ENCODE results near the gene HMGB1.

Gene HMGB1

GRCh38 chr13:30442926-30443325 lies 22.8 kb downstream of the HMGB1 start:
- Histone ChIP-seq H3K36me3 (ENCODE audit: control insufficient read depth, insufficient read depth, low read length) (no peaks in the 10 kb centered on the region), H3K9ac (ENCODE audit: low read length) (no peak overlapping the region), H3K4me3 (ENCODE audit: low read length) (no peak overlapping the region), H3K27me3 (ENCODE audit: control insufficient read depth, insufficient read depth, low read length) (no peaks in the 10 kb centered on the region), H3K4me1 (ENCODE audit: control insufficient read depth, insufficient read depth, low read length) (no peaks in the 10 kb centered on the region), H3K27ac (ENCODE audit: low read depth, low read length) (no peak overlapping the region)

- Histone ChIP-seq H3K9ac (ENCODE audit: low read length) (no peak overlapping the region), H3K4me1 (ENCODE audit: control insufficient read depth, insufficient read depth, low read length) (no peaks in the 10 kb centered on the region), H3K27ac (ENCODE audit: low read depth, low read length) (no peak overlapping the region), H3K27me3 (ENCODE audit: control insufficient read depth, insufficient read depth, low read length) (no peaks in the 10 kb centered on the region), H3K36me3 (ENCODE audit: control insufficient read depth, insufficient read depth, low read length) (no peaks in the 10 kb centered on the region), H3K4me3 (ENCODE audit: low read length) (no peak overlapping the region)
These were observed 24.6 kb downstream of the HMGB1 start for GRCh38 chr13:30440910-30441703.

GRCh38 chr13:30438286-30438685 lies 27.4 kb downstream of the HMGB1 start:
- Histone ChIP-seq H3K36me3 (ENCODE audit: control insufficient read depth, insufficient read depth, low read length) (no peaks in the 10 kb centered on the region), H3K9ac (ENCODE audit: low read length) (no peak overlapping the region), H3K4me3 (ENCODE audit: low read length) (no peak overlapping the region), H3K4me1 (ENCODE audit: control insufficient read depth, insufficient read depth, low read length) (no peaks in the 10 kb centered on the region), H3K27me3 (ENCODE audit: control insufficient read depth, insufficient read depth, low read length) (no peaks in the 10 kb centered on the region), H3K27ac (ENCODE audit: low read depth, low read length) (no peak overlapping the region)

GRCh38 chr13:30437177-30437576 lies 28.6 kb downstream of the HMGB1 start:
- Histone ChIP-seq H3K4me3 (ENCODE audit: low read length) (no peak overlapping the region), H3K36me3 (ENCODE audit: control insufficient read depth, insufficient read depth, low read length) (no peaks in the 10 kb centered on the region), H3K4me1 (ENCODE audit: control insufficient read depth, insufficient read depth, low read length) (no peaks in the 10 kb centered on the region), H3K27me3 (ENCODE audit: control insufficient read depth, insufficient read depth, low read length) (no peaks in the 10 kb centered on the region), H3K27ac (ENCODE audit: low read depth, low read length) (no peak overlapping the region), H3K9ac (ENCODE audit: low read length) (no peak overlapping the region)

GRCh38 chr13:30435911-30436451 lies 29.8 kb downstream of the HMGB1 start:
- H3K4me1 ChIP-seq (ENCODE audit: control insufficient read depth, insufficient read depth, low read length): no peaks in the 10 kb centered on the region
- H3K27ac ChIP-seq (ENCODE audit: low read depth, low read length): no peak overlapping the region
- no peaks in the 10 kb centered on the region for H3K27me3 ChIP-seq (ENCODE audit: control insufficient read depth, insufficient read depth, low read length)
- no peak overlapping the region for H3K4me3 ChIP-seq (ENCODE audit: low read length)
- H3K9ac ChIP-seq (ENCODE audit: low read length): no peak overlapping the region
- no peaks in the 10 kb centered on the region for H3K36me3 ChIP-seq (ENCODE audit: control insufficient read depth, insufficient read depth, low read length)

DNA sequence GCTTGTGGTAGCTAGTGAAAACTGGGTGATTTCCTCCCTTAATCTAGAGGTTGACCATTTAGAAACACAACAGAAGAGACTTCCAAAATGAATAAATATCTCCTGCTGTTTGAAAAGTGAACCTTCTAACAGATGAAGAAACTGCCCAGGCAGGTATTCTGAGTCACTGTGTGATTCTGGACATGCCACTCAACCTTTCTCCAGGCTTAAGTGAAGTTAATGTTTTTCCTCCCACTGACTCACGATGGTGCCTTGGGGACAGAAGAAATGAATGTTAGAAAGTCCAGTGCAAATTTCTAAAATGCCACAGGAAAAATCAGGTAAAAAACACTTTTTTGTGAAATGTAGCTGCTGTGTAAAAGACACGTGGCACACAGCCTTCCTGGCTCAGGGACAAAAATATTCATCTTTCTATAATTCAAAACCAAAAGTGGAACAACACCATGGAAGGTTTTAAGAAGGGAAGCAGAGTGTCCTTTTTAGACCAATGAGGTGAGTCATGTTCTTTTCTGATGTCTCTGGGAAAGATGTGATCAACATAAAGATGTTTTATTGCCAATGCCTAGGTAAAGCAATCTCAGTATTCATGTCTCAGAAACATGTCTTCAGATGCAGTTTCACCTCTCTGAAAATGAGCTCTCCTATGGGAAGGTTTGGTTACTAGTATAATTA lies 34.3 kb downstream of the HMGB1 start:
- Histone ChIP-seq H3K4me3 (ENCODE audit: low read length) (no peak overlapping the region), H3K9ac (ENCODE audit: low read length) (no peak overlapping the region), H3K27me3 (ENCODE audit: control insufficient read depth, insufficient read depth, low read length) (no peaks in the 10 kb centered on the region), H3K27ac (ENCODE audit: low read depth, low read length) (no peak overlapping the region), H3K36me3 (ENCODE audit: control insufficient read depth, insufficient read depth, low read length) (no peaks in the 10 kb centered on the region), H3K4me1 (ENCODE audit: control insufficient read depth, insufficient read depth, low read length) (no peaks in the 10 kb centered on the region)

DNA sequence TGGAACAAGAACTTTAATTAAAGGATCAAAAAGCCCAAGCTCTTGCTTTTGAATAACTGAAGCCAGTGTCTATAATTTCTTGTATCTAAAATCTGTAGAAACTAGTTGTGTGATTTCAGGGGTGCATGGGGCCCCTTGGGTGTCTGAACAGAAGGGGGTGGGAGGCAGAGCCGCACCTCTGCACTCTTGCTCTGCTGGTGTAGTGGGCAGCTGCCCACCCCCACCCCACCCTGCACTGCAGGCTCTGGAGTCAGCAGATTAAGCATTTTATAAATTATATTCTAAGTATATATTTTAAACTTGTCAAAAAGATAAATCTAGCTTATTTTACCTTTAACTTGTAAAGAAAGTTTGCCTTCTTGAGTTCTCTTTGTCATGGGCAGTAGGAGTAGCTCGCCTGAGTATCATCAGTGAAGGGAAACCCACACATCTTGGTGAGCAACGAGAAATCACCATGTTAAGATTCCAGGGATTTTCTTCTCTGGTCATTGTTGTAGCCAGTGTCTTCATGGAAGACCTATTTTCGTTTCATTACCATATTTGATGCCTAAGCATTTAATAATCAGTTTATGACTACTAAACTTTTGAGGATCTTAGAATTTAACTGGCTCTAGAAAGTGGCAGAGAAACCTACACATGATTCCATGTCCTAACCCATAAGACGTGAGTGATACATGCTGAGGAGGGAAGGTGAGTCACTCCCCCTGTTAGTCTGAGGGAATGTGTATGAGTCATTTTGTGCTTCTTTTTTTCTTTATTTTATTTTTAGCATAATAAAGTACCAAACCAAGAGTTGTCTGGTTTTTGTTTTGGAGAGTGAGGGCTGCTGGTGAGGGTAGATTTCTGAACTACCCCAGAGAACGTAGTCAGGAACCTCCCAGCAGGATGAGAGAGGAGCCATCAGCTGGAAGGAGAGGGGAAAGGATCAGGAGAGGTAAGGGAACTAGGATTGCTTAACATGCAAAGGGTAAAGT lies 35.7 kb downstream of the HMGB1 start:
- H3K27ac ChIP-seq (ENCODE audit: low read depth, low read length): peak overlapping the region; percentile 46
- H3K4me1 ChIP-seq (ENCODE audit: control insufficient read depth, insufficient read depth, low read length): no peaks in the 10 kb centered on the region
- H3K36me3 ChIP-seq (ENCODE audit: control insufficient read depth, insufficient read depth, low read length): no peaks in the 10 kb centered on the region
- no peaks in the 10 kb centered on the region for H3K27me3 ChIP-seq (ENCODE audit: control insufficient read depth, insufficient read depth, low read length)
- H3K4me3 ChIP-seq (ENCODE audit: low read length): no peak overlapping the region
- H3K9ac ChIP-seq (ENCODE audit: low read length): no peak overlapping the region

DNA sequence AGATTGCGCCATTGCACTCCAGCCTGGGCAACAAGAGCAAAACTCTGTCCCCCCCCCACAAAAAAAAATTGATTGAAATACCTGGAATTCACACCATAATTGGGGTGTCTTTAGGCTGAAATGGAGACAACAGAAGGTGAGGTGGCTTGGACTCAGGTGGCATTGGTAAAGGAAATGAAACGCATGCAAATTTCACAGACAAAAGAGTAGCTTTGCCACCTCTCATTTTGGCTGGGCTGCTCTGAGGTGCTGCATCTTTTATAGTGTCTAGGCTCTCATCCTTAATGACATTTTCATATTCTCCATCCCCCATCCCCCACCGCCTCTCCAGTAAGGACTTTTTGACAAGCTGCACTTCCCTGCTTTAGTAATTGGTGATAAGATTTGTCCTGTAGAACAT lies 36.5 kb downstream of the HMGB1 start:
- Histone ChIP-seq H3K4me1 (ENCODE audit: control insufficient read depth, insufficient read depth, low read length) (no peaks in the 10 kb centered on the region), H3K27ac (ENCODE audit: low read depth, low read length) (no peak overlapping the region), H3K36me3 (ENCODE audit: control insufficient read depth, insufficient read depth, low read length) (no peaks in the 10 kb centered on the region), H3K4me3 (ENCODE audit: low read length) (no peak overlapping the region), H3K9ac (ENCODE audit: low read length) (no peak overlapping the region), H3K27me3 (ENCODE audit: control insufficient read depth, insufficient read depth, low read length) (no peaks in the 10 kb centered on the region)

DNA sequence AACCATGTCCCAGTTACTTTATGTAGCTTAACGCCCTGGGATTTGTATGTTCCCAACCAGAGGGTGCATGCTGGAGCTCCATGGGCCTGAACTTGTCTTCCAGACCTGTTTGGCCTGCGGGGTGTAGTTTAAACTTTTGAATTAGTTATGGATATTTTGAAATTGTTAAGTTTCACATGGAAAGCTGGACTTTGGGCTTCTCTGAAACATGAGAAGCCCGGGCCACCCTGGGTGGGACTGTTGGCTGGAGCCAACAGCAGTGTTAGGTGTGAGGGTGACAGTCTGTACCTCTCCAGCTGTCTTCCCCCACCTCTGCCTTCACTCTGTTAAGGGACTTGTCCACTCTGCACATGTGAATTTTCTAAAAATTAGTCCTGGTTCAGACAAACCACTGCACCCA lies 41.8 kb downstream of the HMGB1 start:
- no peak overlapping the region for H3K27ac ChIP-seq (ENCODE audit: low read depth, low read length)
- H3K4me3 ChIP-seq (ENCODE audit: low read length): no peak overlapping the region
- no peaks in the 10 kb centered on the region for H3K27me3 ChIP-seq (ENCODE audit: control insufficient read depth, insufficient read depth, low read length)
- peaks cover 22% of the 10 kb centered on the region for H3K4me1 ChIP-seq (ENCODE audit: control insufficient read depth, insufficient read depth, low read length)
- no peak overlapping the region for H3K9ac ChIP-seq (ENCODE audit: low read length)
- H3K36me3 ChIP-seq (ENCODE audit: control insufficient read depth, insufficient read depth, low read length): no peaks in the 10 kb centered on the region

DNA sequence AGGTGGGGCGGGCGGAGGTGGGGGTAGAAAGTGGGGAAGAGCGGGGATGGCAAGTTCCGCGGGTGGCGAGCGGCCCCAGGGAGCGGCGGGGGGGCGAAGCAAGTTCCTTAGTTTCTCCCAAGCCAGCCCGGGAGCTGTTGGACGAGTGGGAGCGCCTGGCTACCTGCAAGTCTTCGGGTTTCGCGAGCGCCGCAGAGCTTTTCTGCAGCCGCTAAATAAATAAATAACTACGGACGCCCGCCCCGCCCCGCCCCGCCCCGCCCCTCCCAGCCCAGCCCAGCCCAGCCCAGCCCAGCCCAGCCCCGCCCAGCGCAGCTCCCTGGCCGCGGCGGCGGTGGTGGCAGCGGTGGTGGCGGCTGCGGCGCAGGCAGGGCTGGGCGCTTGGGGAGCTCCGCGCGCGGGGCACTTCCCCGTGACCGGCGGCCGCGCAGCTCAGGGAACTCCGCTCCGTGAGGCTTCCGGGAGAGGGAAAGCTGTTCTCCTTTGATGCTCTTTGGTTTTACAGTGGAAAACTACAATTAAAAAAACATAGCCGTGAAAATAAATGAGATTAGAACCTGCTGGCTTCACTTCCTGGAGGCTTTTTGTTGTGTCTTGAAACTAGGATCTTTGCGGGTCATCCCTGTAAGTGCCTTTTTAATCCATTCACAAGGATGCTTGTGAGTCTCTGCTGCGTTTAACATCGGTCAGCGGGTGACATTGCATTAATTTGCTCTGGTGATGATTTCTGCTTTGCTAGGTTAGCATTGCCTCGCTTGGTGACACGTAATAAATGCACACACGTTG lies 43.5 kb downstream of the HMGB1 start, which contains the start of gene UBE2L5:
UBE2L5 (plus strand) TSS at position 440 of the 786 bp plus-strand sequence. CDS start 5,498 bp downstream, outside the sequence.
- Histone ChIP-seq H3K27ac (ENCODE audit: low read depth, low read length) (peak within 1 kb of the TSS; percentile 97), H3K27me3 (ENCODE audit: control insufficient read depth, insufficient read depth, low read length) (no peaks in the 10 kb centered on the region), H3K4me3 (ENCODE audit: low read length) (peak within 1 kb of the TSS; percentile 87), H3K9ac (ENCODE audit: low read length) (peak within 1 kb of the TSS; percentile 76), H3K36me3 (ENCODE audit: control insufficient read depth, insufficient read depth, low read length) (no peaks in the 10 kb centered on the region), H3K4me1 (ENCODE audit: control insufficient read depth, insufficient read depth, low read length) (peaks cover 29% of the 10 kb centered on the region)
